GM18951 (cell line): ENCODE results near the gene PDZD8.

Experiments used
- POLR2A ChIP-seq: IDR thresholded peaks from 4 replicates; pipeline ENCODE4 v1.6.1; 2011; ENCODE audit warnings: mild to moderate bottlenecking; ENCODE audit not compliant: insufficient read length, insufficient read depth; ENCODE audit errors: extremely low read depth
- in situ Hi-C: fragments of 300-500 bp; cut with MboI; formaldehyde crosslinking; loops from one replicate; pipeline ENCODE4 v1.12.0; 2022; ENCODE audit warnings: low sequenced_read_pairs, mixed read lengths, inconsistent platforms; ENCODE audit not compliant: unreplicated experiment

Gene PDZD8, protein sequence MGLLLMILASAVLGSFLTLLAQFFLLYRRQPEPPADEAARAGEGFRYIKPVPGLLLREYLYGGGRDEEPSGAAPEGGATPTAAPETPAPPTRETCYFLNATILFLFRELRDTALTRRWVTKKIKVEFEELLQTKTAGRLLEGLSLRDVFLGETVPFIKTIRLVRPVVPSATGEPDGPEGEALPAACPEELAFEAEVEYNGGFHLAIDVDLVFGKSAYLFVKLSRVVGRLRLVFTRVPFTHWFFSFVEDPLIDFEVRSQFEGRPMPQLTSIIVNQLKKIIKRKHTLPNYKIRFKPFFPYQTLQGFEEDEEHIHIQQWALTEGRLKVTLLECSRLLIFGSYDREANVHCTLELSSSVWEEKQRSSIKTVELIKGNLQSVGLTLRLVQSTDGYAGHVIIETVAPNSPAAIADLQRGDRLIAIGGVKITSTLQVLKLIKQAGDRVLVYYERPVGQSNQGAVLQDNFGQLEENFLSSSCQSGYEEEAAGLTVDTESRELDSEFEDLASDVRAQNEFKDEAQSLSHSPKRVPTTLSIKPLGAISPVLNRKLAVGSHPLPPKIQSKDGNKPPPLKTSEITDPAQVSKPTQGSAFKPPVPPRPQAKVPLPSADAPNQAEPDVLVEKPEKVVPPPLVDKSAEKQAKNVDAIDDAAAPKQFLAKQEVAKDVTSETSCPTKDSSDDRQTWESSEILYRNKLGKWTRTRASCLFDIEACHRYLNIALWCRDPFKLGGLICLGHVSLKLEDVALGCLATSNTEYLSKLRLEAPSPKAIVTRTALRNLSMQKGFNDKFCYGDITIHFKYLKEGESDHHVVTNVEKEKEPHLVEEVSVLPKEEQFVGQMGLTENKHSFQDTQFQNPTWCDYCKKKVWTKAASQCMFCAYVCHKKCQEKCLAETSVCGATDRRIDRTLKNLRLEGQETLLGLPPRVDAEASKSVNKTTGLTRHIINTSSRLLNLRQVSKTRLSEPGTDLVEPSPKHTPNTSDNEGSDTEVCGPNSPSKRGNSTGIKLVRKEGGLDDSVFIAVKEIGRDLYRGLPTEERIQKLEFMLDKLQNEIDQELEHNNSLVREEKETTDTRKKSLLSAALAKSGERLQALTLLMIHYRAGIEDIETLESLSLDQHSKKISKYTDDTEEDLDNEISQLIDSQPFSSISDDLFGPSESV

DNA sequence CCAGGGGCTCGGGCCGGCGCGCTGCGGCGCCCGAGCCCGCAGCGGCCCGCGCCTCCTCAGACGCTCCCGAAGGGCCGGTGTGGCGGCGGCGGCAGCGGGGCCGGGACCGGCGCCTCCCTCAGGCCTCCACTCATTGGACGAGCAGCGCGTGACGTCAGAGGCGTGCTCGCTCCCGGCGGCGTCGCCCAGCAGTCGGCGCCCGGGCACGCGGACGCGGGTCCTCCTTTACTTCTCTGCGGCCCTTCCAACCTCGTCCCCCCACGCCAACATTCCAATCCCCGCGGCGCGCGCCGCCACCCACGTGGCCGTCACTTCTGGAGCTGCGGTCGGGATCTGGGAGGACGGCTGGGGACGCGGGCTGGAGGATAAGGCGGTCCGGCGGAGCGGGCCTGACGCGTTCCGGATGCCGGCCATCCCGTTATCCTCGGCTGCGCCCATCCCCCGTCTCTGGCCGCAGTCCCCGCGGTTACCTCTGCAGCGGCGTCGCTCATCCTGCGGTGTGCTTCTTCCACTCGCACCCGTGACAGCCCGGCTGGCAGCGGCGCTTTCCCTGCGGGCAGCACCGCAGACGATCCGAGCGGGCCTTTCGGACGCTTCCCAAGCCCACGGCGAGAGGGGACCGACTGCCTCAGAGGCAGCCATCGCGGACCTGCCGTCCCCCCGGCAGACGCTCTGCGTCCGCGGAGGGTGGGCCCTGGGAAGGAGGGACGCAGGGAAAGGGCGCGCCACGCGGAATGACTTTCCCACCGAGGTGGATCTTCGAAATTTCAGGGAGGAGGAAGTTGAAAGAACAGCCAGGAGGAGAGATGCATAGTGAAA lies at the start of gene PDZD8:
TSS of gene PDZD8 (minus strand) at position 81 of the 819 bp plus-strand sequence. CDS start 213 bp downstream, outside the sequence.
- in situ Hi-C loops, result no loop called here
- TF ChIP-seq POLR2A, result peak; percentile 96

DNA sequence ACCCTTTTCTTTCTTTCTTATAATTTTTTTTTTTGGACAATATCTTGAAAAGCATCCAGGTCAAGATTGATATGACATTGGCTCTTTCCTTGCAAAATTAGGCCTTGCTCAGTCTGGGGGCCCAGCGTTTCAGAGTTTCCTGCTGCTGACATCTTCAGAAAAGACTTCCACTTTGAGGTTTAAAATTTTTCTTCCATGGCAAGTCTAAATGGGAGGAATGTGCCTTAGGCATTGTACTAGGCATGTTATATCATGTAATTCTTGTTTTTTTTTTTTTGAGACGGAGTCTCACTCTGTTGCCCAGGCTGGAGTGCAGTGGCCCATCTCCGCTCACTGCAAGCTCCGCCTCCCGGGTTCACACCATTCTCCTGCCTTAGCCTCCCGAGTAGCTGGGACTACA lies 48.9 kb upstream of the PDZD8 start:
- in situ Hi-C loops, result no loop called here
- TF ChIP-seq POLR2A, result no peak

DNA sequence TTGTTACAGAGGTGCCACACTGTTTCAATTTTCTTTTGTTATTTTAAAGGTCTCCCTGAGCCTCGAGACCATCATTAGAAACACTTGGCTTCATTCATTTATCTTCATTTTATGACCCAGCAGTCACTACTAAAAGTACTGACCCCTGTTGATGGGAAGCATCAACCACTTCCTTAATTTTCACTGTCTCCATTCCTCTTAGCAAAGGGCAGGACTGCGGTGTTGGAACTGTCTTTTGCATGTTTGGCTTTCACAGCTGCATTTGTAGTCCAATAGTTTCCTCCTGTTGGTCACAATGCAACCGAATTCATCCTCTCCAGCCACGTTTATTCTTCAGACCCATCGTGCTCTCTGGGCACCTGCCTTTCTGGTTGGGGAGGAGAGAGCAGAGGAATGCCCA lies 46.7 kb upstream of the PDZD8 start:
- TF ChIP-seq POLR2A, result no peak
- in situ Hi-C loops, result no loop called here

DNA sequence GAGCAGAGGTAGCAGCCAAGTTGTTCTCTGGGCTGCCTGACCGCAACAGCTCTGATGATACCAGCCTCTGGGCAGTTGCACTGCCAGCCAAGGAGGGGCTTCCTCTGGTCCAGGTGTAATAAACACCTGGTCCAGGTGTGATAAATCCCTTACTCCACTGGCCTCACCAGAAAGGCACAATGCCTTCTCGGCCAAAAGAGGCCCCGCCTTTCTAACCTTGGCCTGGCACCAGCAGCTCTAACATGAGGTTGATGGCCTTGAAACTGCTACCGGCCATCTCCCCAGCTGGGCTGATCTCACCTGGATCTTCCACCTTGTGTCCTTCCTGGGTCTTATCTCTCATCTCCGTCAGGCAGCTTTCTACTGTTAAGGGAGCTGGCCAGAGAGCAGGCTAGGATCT lies 45.5 kb upstream of the PDZD8 start:
- in situ Hi-C loops, result no loop called here
- no peak for TF ChIP-seq POLR2A

DNA sequence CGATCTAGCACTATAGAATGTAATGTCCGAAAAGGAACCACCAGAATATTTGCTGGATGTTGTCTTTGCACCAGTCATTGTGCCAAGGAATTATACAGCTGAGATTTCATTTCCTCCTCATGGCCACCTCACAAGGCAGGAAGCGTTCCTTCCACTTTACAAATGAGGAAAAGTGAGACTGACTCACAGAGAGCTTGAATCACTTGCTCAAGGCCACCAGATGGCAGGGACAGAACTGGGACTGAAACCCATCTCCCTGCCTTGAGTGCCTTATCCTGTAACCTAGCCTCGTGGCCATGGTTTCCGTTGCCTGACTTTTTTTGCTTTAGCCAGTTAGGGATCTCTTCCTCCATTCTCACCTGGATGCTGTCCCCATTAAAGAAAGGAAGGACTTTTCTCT lies 44.7 kb upstream of the PDZD8 start:
- in situ Hi-C loops, result no loop called here
- no peak for TF ChIP-seq POLR2A

DNA sequence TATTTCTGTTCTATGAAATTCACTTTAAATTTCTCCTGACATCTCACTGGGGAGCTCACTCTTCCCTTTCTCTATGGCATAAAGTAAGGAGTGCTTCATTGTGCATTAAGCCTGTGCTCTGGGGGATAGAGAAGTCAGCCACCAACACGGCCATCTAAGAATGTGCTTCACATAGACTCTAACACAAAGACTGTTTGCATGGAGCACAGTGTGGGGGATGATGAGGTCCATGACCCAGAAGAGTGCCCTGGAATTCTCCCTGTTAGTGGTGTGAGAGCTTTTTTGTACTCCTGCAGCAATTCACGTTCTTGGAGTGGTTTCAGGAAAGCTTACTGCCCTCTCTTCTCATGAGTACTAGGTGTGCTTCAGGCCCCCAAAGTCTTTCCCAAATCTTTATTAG lies 43.9 kb upstream of the PDZD8 start:
- TF ChIP-seq POLR2A, result no peak
- in situ Hi-C loops, result no loop called here

DNA sequence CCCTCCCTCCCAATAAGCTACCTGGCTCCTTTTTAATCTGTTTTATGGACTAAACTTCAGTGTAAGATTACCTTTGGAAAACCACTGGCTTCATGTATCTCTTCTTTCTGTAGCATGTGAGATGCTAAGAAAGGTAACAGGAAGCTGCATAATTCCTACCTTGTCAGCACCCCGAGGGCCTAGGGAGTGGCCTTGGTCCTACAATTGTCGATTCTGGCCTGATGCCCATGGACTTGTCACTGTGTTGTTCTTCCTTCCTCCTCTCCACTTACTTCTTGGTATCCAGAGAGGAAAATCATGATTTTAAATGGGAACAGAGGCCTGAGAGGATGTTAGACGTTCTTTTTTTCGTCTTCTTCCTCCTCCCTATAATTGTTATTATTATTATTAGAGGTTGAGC lies 42.9 kb upstream of the PDZD8 start:
- in situ Hi-C loops, result no loop called here
- no peak for TF ChIP-seq POLR2A

DNA sequence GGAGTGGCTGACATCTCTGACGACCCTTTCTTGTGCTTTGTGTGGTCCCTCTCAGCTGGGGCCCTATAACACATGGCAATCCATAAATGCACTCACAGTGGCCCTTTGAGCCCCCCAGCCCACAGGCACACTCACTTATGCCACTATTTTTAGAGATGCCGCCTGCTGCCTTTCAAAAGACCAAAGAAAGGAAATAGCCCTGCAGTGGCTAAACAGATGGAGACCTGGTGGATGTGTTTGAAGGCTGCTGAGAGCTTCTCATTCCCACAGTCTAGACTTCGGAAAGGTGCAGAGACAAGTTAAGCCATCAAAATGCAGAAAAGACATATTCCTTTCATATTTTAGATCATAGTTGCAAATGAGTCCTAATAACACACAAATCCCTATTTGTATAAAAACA lies 42.0 kb upstream of the PDZD8 start:
- in situ Hi-C loops, result no loop called here

DNA sequence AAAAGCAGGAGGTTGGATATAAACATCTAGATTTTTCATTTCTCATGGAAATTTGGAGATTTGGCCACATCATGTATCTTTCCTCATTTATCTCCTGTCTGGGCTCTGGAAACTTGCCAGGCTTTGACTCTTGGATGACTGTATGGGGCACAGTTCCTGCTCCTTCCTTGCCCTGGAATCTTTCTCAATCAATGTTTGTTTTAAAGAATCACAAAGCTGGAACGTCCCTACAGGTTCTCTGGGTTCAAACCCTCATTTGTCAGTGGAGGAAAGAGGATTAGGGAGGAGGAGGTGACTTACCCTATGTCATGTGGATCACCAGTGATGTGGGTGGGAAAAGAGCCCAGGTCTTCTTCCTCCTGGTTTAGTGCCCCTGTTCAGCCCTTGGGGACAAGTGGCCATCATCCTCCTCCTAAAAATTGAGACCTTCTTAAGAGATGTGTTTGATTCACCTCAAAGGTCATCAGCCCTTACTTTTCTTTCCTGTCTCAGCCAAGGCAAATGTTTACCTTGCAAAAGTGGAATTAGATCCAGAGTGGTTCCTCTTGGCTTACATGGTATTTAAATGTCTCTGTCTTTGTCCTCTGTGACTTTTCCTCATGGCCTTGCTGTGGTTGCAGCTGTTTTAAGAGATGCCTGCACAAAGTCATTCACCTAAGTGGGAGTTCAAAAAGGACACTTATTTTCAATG lies 38.8 kb upstream of the PDZD8 start:
- in situ Hi-C loops, result no loop called here
- no peak for TF ChIP-seq POLR2A

More for the DNA sequence above, 42.0 kb upstream of the PDZD8 start:
- no peak for TF ChIP-seq POLR2A

DNA sequence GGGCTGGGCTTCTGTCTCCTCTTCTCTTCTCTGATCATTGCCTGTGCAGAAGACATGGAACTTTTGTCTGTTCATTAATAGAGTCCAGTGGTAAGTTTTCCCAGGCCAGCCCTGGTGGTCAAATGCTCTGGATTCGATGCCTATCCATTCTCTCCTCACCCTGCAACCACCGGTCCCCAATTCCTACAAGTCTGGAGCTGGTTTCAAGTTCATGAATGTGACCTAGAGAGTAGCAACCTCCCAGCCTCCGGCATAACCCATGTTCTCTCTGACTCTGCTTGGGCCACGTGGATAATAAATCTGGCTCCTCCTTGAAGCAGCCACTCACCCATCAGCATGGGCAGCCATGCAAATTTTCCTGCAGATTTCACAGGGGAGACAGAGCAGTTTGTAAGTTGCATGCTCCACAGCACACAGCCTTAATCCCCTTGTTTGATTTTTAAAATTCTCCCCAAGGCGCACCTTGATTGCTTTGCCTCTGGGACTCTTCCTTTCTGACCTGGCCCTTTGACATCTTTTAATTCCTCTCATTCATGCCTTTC lies 37.3 kb upstream of the PDZD8 start:
- in situ Hi-C loops, result no loop called here
- no peak for TF ChIP-seq POLR2A

DNA sequence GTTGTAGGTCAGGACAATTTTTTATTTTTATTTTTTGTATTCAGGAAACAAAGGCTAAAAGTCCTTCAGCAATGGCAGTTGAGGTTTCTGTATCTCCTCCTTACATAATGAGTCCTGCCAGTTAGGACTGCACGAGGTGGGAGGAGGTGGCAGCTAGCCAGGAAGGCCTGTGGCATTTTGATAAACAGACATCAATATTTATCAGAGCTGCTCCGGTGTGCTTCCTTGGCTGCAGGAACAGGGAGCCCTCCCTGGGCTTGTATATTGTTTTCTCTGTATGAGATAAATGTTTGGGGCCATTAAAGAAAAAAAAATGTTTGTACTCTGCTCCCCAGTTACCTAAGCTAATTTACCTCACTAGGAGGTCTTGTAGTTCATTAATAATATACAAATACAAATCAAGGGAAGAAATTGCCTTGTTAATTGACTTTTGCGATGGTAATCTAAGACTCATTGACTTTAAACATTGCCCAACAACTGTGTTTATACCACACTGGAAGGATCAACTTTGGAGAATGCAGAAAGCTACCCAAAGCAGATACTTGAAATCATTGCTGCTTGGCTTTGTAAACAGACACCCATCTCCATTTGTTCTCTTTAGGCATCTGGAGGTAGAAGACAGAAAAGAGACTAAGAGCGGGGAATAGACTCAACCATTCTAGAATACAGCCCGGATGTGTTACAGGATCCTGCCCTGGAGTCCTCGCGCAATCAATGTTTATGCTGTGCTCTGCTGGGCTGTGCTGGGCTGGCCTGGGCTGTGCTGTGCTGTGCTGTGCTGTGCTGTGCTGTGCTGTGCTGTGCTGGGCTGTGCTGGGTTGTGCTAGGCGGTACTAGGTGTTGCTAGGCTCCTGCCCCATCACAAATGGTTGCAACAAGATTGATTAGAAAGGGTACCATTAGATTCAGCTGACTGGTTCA lies 36.5 kb upstream of the PDZD8 start:
- in situ Hi-C loops, result no loop called here
- no peak for TF ChIP-seq POLR2A
